ENCODE results near the gene GP1BB. TPM values are rescaled to one million over a fixed set of nuclear protein-coding genes. Genes with fewer than 3 reads are reported as not detected.

GP1BB gene
- total RNA-seq, 1 donor from 2014 or later, result 34.1 TPM

GRCh38 chr22:19678949-19679521, 44.3 kb upstream of the GP1BB start:
- H3K36me3 Mint-ChIP-seq (ENCODE audit: unreplicated experiment), result peaks cover 4% of the 10 kb centered on the region
- H3K9me3 Mint-ChIP-seq (ENCODE audit: unreplicated experiment), result peaks cover 4% of the 10 kb centered on the region
- TF ChIP-seq CTCF (IDR thresholded peaks at IDR 0.05), result no peak
- H3K27me3 Mint-ChIP-seq (ENCODE audit: unreplicated experiment), result peaks cover 18% of the 10 kb centered on the region
- H3K27ac Mint-ChIP-seq (ENCODE audit: unreplicated experiment), result peak overlapping the region; percentile 31
- no peak overlapping the region for H3K4me3 Mint-ChIP-seq (ENCODE audit: unreplicated experiment)
- peaks cover 17% of the 10 kb centered on the region for H3K4me1 Mint-ChIP-seq (ENCODE audit: unreplicated experiment)
- DNase-seq (ENCODE audit: extremely low spot score, unreplicated experiment), result no peak

- Mint-ChIP-seq H3K27ac (ENCODE audit: unreplicated experiment) (no peak overlapping the region), H3K36me3 (ENCODE audit: unreplicated experiment) (peaks cover 4% of the 10 kb centered on the region), H3K9me3 (ENCODE audit: unreplicated experiment) (peaks cover 4% of the 10 kb centered on the region), H3K4me3 (ENCODE audit: unreplicated experiment) (no peak overlapping the region), H3K27me3 (ENCODE audit: unreplicated experiment) (peaks cover 20% of the 10 kb centered on the region), H3K4me1 (ENCODE audit: unreplicated experiment) (peaks cover 13% of the 10 kb centered on the region)
- TF ChIP-seq CTCF (IDR thresholded peaks at IDR 0.05), result peak; percentile 67
- no peak for DNase-seq (ENCODE audit: extremely low spot score, unreplicated experiment)
Observed at GRCh38 chr22:19679522-19680101, 43.7 kb upstream of the GP1BB start.

GRCh38 chr22:19680287-19680881, 43.0 kb upstream of the GP1BB start:
- peaks cover 4% of the 10 kb centered on the region for H3K9me3 Mint-ChIP-seq (ENCODE audit: unreplicated experiment)

GRCh38 chr22:19680911-19681862, 42.2 kb upstream of the GP1BB start:
- Mint-ChIP-seq H3K27me3 (ENCODE audit: unreplicated experiment) (peaks cover 23% of the 10 kb centered on the region), H3K36me3 (ENCODE audit: unreplicated experiment) (peaks cover 4% of the 10 kb centered on the region), H3K4me1 (ENCODE audit: unreplicated experiment) (peaks cover 9% of the 10 kb centered on the region), H3K27ac (ENCODE audit: unreplicated experiment) (no peak overlapping the region), H3K9me3 (ENCODE audit: unreplicated experiment) (peaks cover 4% of the 10 kb centered on the region), H3K4me3 (ENCODE audit: unreplicated experiment) (no peak overlapping the region)
- no peak for TF ChIP-seq CTCF (IDR thresholded peaks at IDR 0.05)
- no peak for DNase-seq (ENCODE audit: extremely low spot score, unreplicated experiment)

More at GRCh38 chr22:19680287-19680881, 43.0 kb upstream of the GP1BB start:
- H3K4me3 Mint-ChIP-seq (ENCODE audit: unreplicated experiment), result no peak overlapping the region
- H3K27me3 Mint-ChIP-seq (ENCODE audit: unreplicated experiment), result peaks cover 20% of the 10 kb centered on the region
- no peak for TF ChIP-seq CTCF (IDR thresholded peaks at IDR 0.05)
- H3K36me3 Mint-ChIP-seq (ENCODE audit: unreplicated experiment), result peaks cover 4% of the 10 kb centered on the region
- H3K4me1 Mint-ChIP-seq (ENCODE audit: unreplicated experiment), result peaks cover 13% of the 10 kb centered on the region
- no peak overlapping the region for H3K27ac Mint-ChIP-seq (ENCODE audit: unreplicated experiment)
- DNase-seq (ENCODE audit: extremely low spot score, unreplicated experiment), result no peak
